ENCODE measurements around the gene ETS1. TPM values are rescaled to one million over a fixed set of nuclear protein-coding genes. Genes with fewer than 3 reads are reported as not detected.
A peak's percentile ranks its signal among the peaks of the same experiment; 100 is the strongest.

Gene ETS1
- total RNA-seq, 3 donors from 2014 or later (not counting 1 experiment from before 2014, with no cell fraction given) = 532 to 684 (median 589) TPM

GRCh38 chr11:128582496-128583366, 4.6 kb downstream of the ETS1 start:
- Mint-ChIP-seq H3K4me3 (no peak overlapping the region), H3K27ac (no peak overlapping the region), H3K27me3 (ENCODE audit: low read depth in 2 of 2) (peaks cover 12 to 31% of the 10 kb centered on the region in 2 donors), H3K9me3 (no peaks in the 10 kb centered on the region), H3K4me1 (peaks cover 8 to 14% of the 10 kb centered on the region in 2 donors), H3K36me3 (no peaks in the 10 kb centered on the region)
- Histone ChIP-seq H3K4me3 (ENCODE audit: low read length) (no peak overlapping the region), H3K4me1 (ENCODE audit: control insufficient read depth, insufficient read depth, low read length) (no peaks in the 10 kb centered on the region), H3K36me3 (ENCODE audit: control insufficient read depth, insufficient read depth, low read length) (no peaks in the 10 kb centered on the region), H3K9me3 (ENCODE audit: control insufficient read depth, insufficient read depth, low read length) (no peaks in the 10 kb centered on the region), H3K27me3 (ENCODE audit: control insufficient read depth, insufficient read depth, low read length) (no peaks in the 10 kb centered on the region), H3K27ac (ENCODE audit: low read length) (no peak overlapping the region)
- intact Hi-C loops (cut with micrococcal nuclease) = no loop called here
- 73% methylated on average over 8 of the region's 8 CpGs for WGBS (ENCODE audit: insufficient coverage)
- no peak for TF ChIP-seq CTCF (IDR thresholded peaks at IDR 0.05)
- ATAC-seq = peak in 1 of 3 donors; percentile 49
- DNase-seq = no peak

GRCh38 chr11:128581561-128582272, 5.6 kb downstream of the ETS1 start:
- no peak for TF ChIP-seq CTCF (IDR thresholded peaks at IDR 0.05)

GRCh38 chr11:128580612-128581011, 6.7 kb downstream of the ETS1 start:
- H3K4me1 ChIP-seq (ENCODE audit: control insufficient read depth, insufficient read depth, low read length) = no peaks in the 10 kb centered on the region
- no peak overlapping the region for H3K27ac ChIP-seq (ENCODE audit: low read length)
- Mint-ChIP-seq H3K4me1 (peaks cover 1 to 11% of the 10 kb centered on the region in 2 donors), H3K27me3 (ENCODE audit: low read depth in 2 of 2) (peaks cover 13 to 35% of the 10 kb centered on the region in 2 donors), H3K36me3 (no peaks in the 10 kb centered on the region), H3K9me3 (no peaks in the 10 kb centered on the region), H3K27ac (no peak overlapping the region), H3K4me3 (no peak overlapping the region)
- DNase-seq (no peak), ATAC-seq (no peak)
- intact Hi-C loops (cut with micrococcal nuclease) = no loop called here
- no peak overlapping the region for H3K4me3 ChIP-seq (ENCODE audit: low read length)
- WGBS (ENCODE audit: insufficient coverage) = 45% methylated on average over 1 of the region's 2 CpGs
- H3K36me3 ChIP-seq (ENCODE audit: control insufficient read depth, insufficient read depth, low read length) = no peaks in the 10 kb centered on the region
- no peaks in the 10 kb centered on the region for H3K9me3 ChIP-seq (ENCODE audit: control insufficient read depth, insufficient read depth, low read length)
- no peaks in the 10 kb centered on the region for H3K27me3 ChIP-seq (ENCODE audit: control insufficient read depth, insufficient read depth, low read length)
- no peak for TF ChIP-seq CTCF (IDR thresholded peaks at IDR 0.05)

More at GRCh38 chr11:128581561-128582272, 5.6 kb downstream of the ETS1 start:
- 98% methylated on average over 6 of the region's 7 CpGs for WGBS (ENCODE audit: insufficient coverage)
- DNase-seq (no peak), ATAC-seq (no peak)
- H3K4me3 ChIP-seq (ENCODE audit: low read length) = no peak overlapping the region
- intact Hi-C loops (cut with micrococcal nuclease) = no loop called here
- H3K27me3 ChIP-seq (ENCODE audit: control insufficient read depth, insufficient read depth, low read length) = no peaks in the 10 kb centered on the region
- H3K27ac ChIP-seq (ENCODE audit: low read length) = no peak overlapping the region
- H3K9me3 ChIP-seq (ENCODE audit: control insufficient read depth, insufficient read depth, low read length) = no peaks in the 10 kb centered on the region
- Mint-ChIP-seq H3K27ac (no peak overlapping the region), H3K9me3 (no peaks in the 10 kb centered on the region), H3K27me3 (ENCODE audit: low read depth in 2 of 2) (peaks cover 15 to 35% of the 10 kb centered on the region in 2 donors), H3K4me3 (no peak overlapping the region), H3K36me3 (no peaks in the 10 kb centered on the region), H3K4me1 (peaks cover 8 to 14% of the 10 kb centered on the region in 2 donors)
- H3K4me1 ChIP-seq (ENCODE audit: control insufficient read depth, insufficient read depth, low read length) = no peaks in the 10 kb centered on the region
- H3K36me3 ChIP-seq (ENCODE audit: control insufficient read depth, insufficient read depth, low read length) = no peaks in the 10 kb centered on the region
